K562 (cell line): ENCODE data around the gene TENM4. TPM values are rescaled to one million over a fixed set of nuclear protein-coding genes. Genes with fewer than 3 reads are reported as not detected.

Experiments
- ATAC-seq: fragments of 200-7000 bp; cut with Tn5 transposase; 3 replicates; pipeline ENCODE4 v1.9.1; 2020; ENCODE audit warnings: moderate library complexity
- BruUV-seq: library from RNA; stranded (reverse); fragments of 400-500 nt; replicated peaks from 2 replicates; lab custom pipeline; 2021; lab: Mats Ljungman, UMichigan
- CTCF ChIA-PET: fragments of 300-600 bp; formaldehyde crosslinking; extraction: SDS; loops from one replicate; lab custom pipeline; 2021; ENCODE audit warnings: low intra/inter-chr PET ratio; lab: Yijun Ruan, JAX
- POLR2A ChIA-PET: fragments of 300-600, 350-650 bp; sonication (Branson Sonifier 250); formaldehyde crosslinking; extraction: SDS; loops from one replicate; lab custom pipeline; 2021; ENCODE audit warnings: antibody characterized with exemption, inconsistent platforms; lab: Yijun Ruan, JAX
- DNase-seq, 4 experiments: peaks; one replicate each; pipeline versions ENCODE4 v3.0.0 to v3.0.0-alpha.2; 2011 to 2018; ENCODE audit warnings: low spot score in 3 of 4, mixed read lengths in 3 of 4; ENCODE audit errors: extremely low read depth in 1 of 4
- FAIRE-seq: peaks from 2 replicates; lab custom pipeline; 2011; peaks lifted over from hg19 to GRCh38; lab: Jason Lieb, UNC
- H2AFZ ChIP-seq: 2 replicates; pipeline ENCODE4 v1.6.0; 2011; ENCODE audit warnings: low read depth, low read length, control low read depth, inconsistent platforms
- H3K27ac ChIP-seq: fragments of 200-600 bp; 3 replicates; pipeline ENCODE4 v1.8.0; 2011; ENCODE audit warnings: low read depth, mild to moderate bottlenecking, control low read depth, inconsistent platforms, low read length, moderate library complexity, mixed read lengths; ENCODE audit errors: extremely low read depth
- H3K27me3 ChIP-seq, 2 experiments: fragments of 300-600 bp in 1 of 2; 2 replicates in 1 of 2; 3 replicates in 1 of 2; pipeline versions ENCODE4 v1.6.0 to v1.8.0; 2011; ENCODE audit warnings: inconsistent platforms in 2 of 2, low read length in 2 of 2, mild to moderate bottlenecking in 1 of 2, mixed read lengths in 1 of 2, moderate library complexity in 1 of 2; ENCODE audit not compliant: control insufficient read depth in 2 of 2, insufficient read depth in 2 of 2
- H3K36me3 ChIP-seq: fragments of 300-600 bp; 3 replicates; pipeline ENCODE4 v1.8.0; 2011; ENCODE audit warnings: mild to moderate bottlenecking, low read length, inconsistent platforms; ENCODE audit not compliant: control insufficient read depth, insufficient read depth
- H3K4me1 ChIP-seq, 2 experiments: fragments of 200-600 bp in 1 of 2; replicated peaks in 1 of 2; 2 replicates in 1 of 2; 3 replicates in 1 of 2; pipeline versions ENCODE4 v1.5.1 to v1.8.0; 2011; ENCODE audit warnings: inconsistent platforms in 2 of 2, low read length in 2 of 2, mild to moderate bottlenecking in 1 of 2, mixed read lengths in 1 of 2, moderate library complexity in 1 of 2; ENCODE audit not compliant: control insufficient read depth in 2 of 2, insufficient read depth in 2 of 2
- H3K4me2 ChIP-seq: 2 replicates; pipeline ENCODE4 v1.6.1; 2011; ENCODE audit warnings: low read length, control low read depth, inconsistent platforms, mixed read lengths; ENCODE audit not compliant: insufficient read depth
- H3K4me3 ChIP-seq: fragments of 200-600 bp; sonication (generic), shearing (Covaris generic); 2 replicates; pipeline ENCODE4 v1.5.1; 2016; ENCODE audit warnings: control low read depth, inconsistent platforms
- H3K79me2 ChIP-seq: fragments of 200-600 bp; 3 replicates; pipeline ENCODE4 v1.8.0; 2011; ENCODE audit warnings: low read length, inconsistent platforms; ENCODE audit not compliant: control insufficient read depth, insufficient read depth
- H3K9ac ChIP-seq, 2 experiments: 2 replicates each; pipeline versions ENCODE4 v1.6.0 to v1.6.1; 2011; ENCODE audit warnings: low read depth in 2 of 2, low read length in 2 of 2, control low read depth in 1 of 2, inconsistent platforms in 1 of 2, mild to moderate bottlenecking in 1 of 2, mixed read lengths in 1 of 2; ENCODE audit not compliant: insufficient read depth in 1 of 2
- H3K9me1 ChIP-seq: one replicate; pipeline ENCODE4 v1.6.0; 2011; ENCODE audit warnings: inconsistent platforms, mild to moderate bottlenecking, low read length, moderate library complexity; ENCODE audit not compliant: control insufficient read depth, insufficient read depth
- H3K9me3 ChIP-seq: replicated peaks from 2 replicates; pipeline ENCODE4 v1.5.1; 2011; ENCODE audit warnings: low read depth, low read length, inconsistent platforms; ENCODE audit not compliant: control insufficient read depth, insufficient read depth
- H4K20me1 ChIP-seq: replicated peaks from 2 replicates; pipeline ENCODE4 v1.6.1; 2011; ENCODE audit warnings: low read length, inconsistent platforms, mixed read lengths; ENCODE audit not compliant: control insufficient read depth, insufficient read depth
- CCNT2 ChIP-seq: IDR thresholded peaks from 2 replicates; pipeline ENCODE4 v1.6.1; 2011; ENCODE audit warnings: borderline replicate concordance, low read depth, mild to moderate bottlenecking, moderate library complexity, mixed read lengths, low read length; ENCODE audit not compliant: insufficient read length; ENCODE audit errors: extremely low read depth
- KHSRP ChIP-seq: fragments of 450-650 bp; IDR thresholded peaks from 2 replicates; pipeline ENCODE4 v1.6.1; 2017
- NFE2 ChIP-seq: IDR thresholded peaks from 2 replicates; pipeline ENCODE4 v1.6.1; 2014; ENCODE audit warnings: antibody characterized with exemption, low read depth
- POLR2AphosphoS2 ChIP-seq: IDR thresholded peaks from 2 replicates; pipeline ENCODE4 v1.6.1; 2012; ENCODE audit warnings: low read length, improper control_type of control experiment
- RUNX1 ChIP-seq: sonication (generic); IDR thresholded peaks from 2 replicates; pipeline ENCODE4 v1.6.1; 2016; ENCODE audit warnings: antibody characterized with exemption, low read depth
- TSC22D4 ChIP-seq: fragments of 450-650 bp; IDR thresholded peaks from 2 replicates; pipeline ENCODE4 v1.6.1; 2016; ENCODE audit warnings: missing genetic modification characterization, missing biosample characterization, control low read depth
- ZKSCAN1 ChIP-seq: fragments of 150-350 bp; IDR thresholded peaks from 2 replicates; pipeline ENCODE4 v1.6.1; 2016; ENCODE audit warnings: low read depth, low read length
- WGBS: fragments of 100-300 bp; shearing (Covaris generic); methylation state at CpG from one replicate; pipeline ENCODE4 v1.1.6; 2016; ENCODE audit warnings: low coverage, mixed read lengths; ENCODE audit not compliant: insufficient coverage; ENCODE audit errors: missing lambda C conversion rate; 5-methylcytosine and 5-hydroxymethylcytosine counted together
- in situ Hi-C: fragments of 300-500 bp; cut with MboI; formaldehyde crosslinking; loops from 4 replicates; pipeline ENCODE4 v1.15.0; 2018; ENCODE audit warnings: inconsistent platforms, mixed read lengths
- intact Hi-C: fragments of 100-400 bp; cut with micrococcal nuclease; formaldehyde crosslinking; loops from 2 replicates; pipeline ENCODE4 v1.14.2; 2022
- polyA plus RNA-seq, 8 experiments: library from polyadenylated mRNA; depleted of rRNA in 4 of 8; stranded (reverse) in 5 of 8; unstranded in 3 of 8; fragments of >200 nt; fragmentation: Nextera tagmentation in 2 of 8; fragmentation: Illumina TruSeq in 1 of 8; extraction: Ambion mirVana in 2 of 8; extraction: Trizol in 1 of 8; gene quantifications; 2 replicates each; pipeline versions ENCODE4 v1.2.1 to v1.2.3, GENCODE V29; 2011 to 2014; ENCODE audit warnings: inconsistent platforms in 1 of 8, missing spikeins in 1 of 8
- total RNA-seq, 7 experiments: library from RNA; depleted of rRNA in 6 of 7; stranded (reverse); fragments of >200 nt in 6 of 7; fragmentation: Illumina TruSeq in 2 of 7; extraction: Trizol in 2 of 7; gene quantifications; 2 replicates each; pipeline versions ENCODE4 v1.2.1 to v1.2.3, GENCODE V29; 2011 to 2021; ENCODE audit warnings: low replicate concordance in 1 of 7
- TF ChIP-seq, protein P1 (sequence below): fragments of 450-650 bp; IDR thresholded peaks from 2 replicates; pipeline ENCODE4 v1.6.1; 2018; ENCODE audit not compliant: partially characterized antibody

TENM4 gene
- total and polyA plus RNA-seq, 9 of the 15 experiments (the other 6 are each of a cell fraction or from before 2014, with no cell fraction given) = 0.16 TPM; not detected in 8

DNA sequence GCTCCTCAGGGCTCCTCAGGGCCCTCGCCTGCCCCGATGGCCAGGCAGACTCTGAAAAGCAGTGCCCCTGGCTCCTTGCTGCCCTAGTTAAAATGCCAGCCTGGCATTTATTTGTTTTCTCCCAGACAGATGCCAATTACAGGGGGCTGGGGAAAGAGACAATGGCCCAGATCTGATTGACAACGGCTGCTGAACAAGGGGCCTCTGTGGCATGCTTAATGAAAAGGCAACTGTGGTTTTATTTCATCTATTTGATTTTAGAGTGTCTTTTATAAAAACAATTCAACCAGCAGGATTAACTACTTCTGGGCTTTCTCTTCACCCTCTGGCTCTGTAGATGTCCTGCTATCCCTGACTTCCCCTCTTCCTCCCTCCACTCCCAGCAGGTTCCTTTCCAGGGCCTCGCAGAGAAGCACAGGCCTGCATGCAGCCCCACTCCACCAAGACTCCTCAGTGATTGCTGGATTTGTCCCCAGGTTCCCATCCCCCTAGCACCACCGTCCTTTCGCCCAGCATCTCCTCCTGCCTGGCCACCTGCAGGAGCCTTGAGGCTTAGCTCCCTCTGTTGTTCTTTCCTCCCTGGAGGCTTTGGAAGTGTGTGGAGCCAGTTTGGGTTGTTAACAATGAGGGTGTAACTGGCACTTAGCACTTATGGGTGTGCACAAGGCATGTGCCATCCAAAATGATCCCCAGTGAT lies 171.1 kb downstream of the TENM4 start:
- 2% methylated on average over 6 of the region's 6 CpGs for WGBS
- Histone ChIP-seq H3K9me1 (no peaks in the 10 kb centered on the region), H3K4me1 (no peaks in the 10 kb centered on the region), H3K36me3 (no peaks in the 10 kb centered on the region), H3K27me3 (no peaks in the 10 kb centered on the region), H3K9ac (no peak overlapping the region), H3K9me3 (no peaks in the 10 kb centered on the region), H3K79me2 (no peaks in the 10 kb centered on the region), H2AFZ (no peak overlapping the region), H3K4me3 (no peak overlapping the region), H4K20me1 (no peaks in the 10 kb centered on the region), H3K27ac (no peak overlapping the region), H3K4me2 (no peak overlapping the region)
- TF ChIP-seq POLR2AphosphoS2 = no peak
- TF ChIP-seq ZKSCAN1 = no peak
- no peak for TF ChIP-seq CCNT2
- no peak for TF ChIP-seq NFE2
- no peak for TF ChIP-seq TSC22D4 (tag)
- no peak for TF ChIP-seq KHSRP
- TF ChIP-seq RUNX1 = no peak
- TF ChIP-seq, protein P1, sequence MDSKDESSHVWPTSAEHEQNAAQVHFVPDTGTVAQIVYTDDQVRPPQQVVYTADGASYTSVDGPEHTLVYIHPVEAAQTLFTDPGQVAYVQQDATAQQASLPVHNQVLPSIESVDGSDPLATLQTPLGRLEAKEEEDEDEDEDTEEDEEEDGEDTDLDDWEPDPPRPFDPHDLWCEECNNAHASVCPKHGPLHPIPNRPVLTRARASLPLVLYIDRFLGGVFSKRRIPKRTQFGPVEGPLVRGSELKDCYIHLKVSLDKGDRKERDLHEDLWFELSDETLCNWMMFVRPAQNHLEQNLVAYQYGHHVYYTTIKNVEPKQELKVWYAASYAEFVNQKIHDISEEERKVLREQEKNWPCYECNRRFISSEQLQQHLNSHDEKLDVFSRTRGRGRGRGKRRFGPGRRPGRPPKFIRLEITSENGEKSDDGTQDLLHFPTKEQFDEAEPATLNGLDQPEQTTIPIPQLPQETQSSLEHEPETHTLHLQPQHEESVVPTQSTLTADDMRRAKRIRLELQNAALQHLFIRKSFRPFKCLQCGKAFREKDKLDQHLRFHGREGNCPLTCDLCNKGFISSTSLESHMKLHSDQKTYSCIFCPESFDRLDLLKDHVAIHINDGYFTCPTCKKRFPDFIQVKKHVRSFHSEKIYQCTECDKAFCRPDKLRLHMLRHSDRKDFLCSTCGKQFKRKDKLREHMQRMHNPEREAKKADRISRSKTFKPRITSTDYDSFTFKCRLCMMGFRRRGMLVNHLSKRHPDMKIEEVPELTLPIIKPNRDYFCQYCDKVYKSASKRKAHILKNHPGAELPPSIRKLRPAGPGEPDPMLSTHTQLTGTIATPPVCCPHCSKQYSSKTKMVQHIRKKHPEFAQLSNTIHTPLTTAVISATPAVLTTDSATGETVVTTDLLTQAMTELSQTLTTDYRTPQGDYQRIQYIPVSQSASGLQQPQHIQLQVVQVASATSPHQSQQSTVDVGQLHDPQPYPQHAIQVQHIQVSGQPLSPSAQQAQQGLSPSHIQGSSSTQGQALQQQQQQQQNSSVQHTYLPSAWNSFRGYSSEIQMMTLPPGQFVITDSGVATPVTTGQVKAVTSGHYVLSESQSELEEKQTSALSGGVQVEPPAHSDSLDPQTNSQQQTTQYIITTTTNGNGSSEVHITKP = no peak
- no peak for ATAC-seq
- CTCF ChIA-PET = no interaction called here
- in situ Hi-C loops (no loop called here), intact Hi-C loops (no loop called here)
- POLR2A ChIA-PET = no interaction called here
- BruUV-seq = no TSS peak
- no peak for FAIRE-seq
- no peak for DNase-seq
